Measurements from ENCODE around the gene PMM2. TPM values are rescaled to one million over a fixed set of nuclear protein-coding genes. Genes with fewer than 3 reads are reported as not detected.
"Not testable (repeated sequence)": the region's sequence is repeated elsewhere in the genome, so short reads cannot be mapped to it uniquely, and the experiment has no call there.

Gene PMM2
- total and polyA plus RNA-seq, 2 experiments from 2014 or later: 28.4 to 31.3 TPM

GRCh38 chr16:8785408-8785807, 12.2 kb upstream of the PMM2 start:
- Histone ChIP-seq H3K4me1 (ENCODE audit: insufficient read depth) (peaks cover 4% of the 10 kb centered on the region), H3K36me3 (replicated peaks; ENCODE audit: insufficient read depth, low read depth) (no peaks in the 10 kb centered on the region), H3K9me3 (ENCODE audit: low read depth) (no peaks in the 10 kb centered on the region), H3K27me3 (no peaks in the 10 kb centered on the region), H3K27ac (no peak overlapping the region), H3K9me2 (replicated peaks; ENCODE audit: insufficient read depth) (no peaks in the 10 kb centered on the region), H2AFZ (no peak overlapping the region), H3K4me2 (no peak overlapping the region), H4K20me1 (ENCODE audit: insufficient read depth, poor library complexity, severe bottlenecking) (no peaks in the 10 kb centered on the region), H3K79me2 (no peaks in the 10 kb centered on the region), H3K4me3 (no peak overlapping the region)
- DNase-seq (ENCODE audit: low spot score): no peak
- WGBS (ENCODE audit: low lambda C conversion rate, missing lambda C conversion rate): 88% methylated on average over 6 of the region's 6 CpGs
- TF ChIP-seq EZH2 (IDR thresholded peaks at IDR 0.05; ENCODE audit: borderline replicate concordance): no peak
- no peak for TF ChIP-seq CTCF (IDR thresholded peaks at IDR 0.05; ENCODE audit: poor library complexity)
- TF ChIP-seq EZH2phosphoT487 (IDR thresholded peaks at IDR 0.05; ENCODE audit: low read depth, severe bottlenecking, unreplicated experiment): no peak

- not testable (repeated sequence) for H3K4me1 ChIP-seq (ENCODE audit: insufficient read depth); H3K4me3 ChIP-seq; H3K4me2 ChIP-seq; DNase-seq (ENCODE audit: low spot score); H3K9me3 ChIP-seq (ENCODE audit: low read depth); H2AFZ ChIP-seq; H4K20me1 ChIP-seq (ENCODE audit: insufficient read depth, poor library complexity, severe bottlenecking); H3K9me2 ChIP-seq (replicated peaks; ENCODE audit: insufficient read depth); H3K79me2 ChIP-seq; H3K36me3 ChIP-seq (replicated peaks; ENCODE audit: insufficient read depth, low read depth); H3K27ac ChIP-seq; H3K27me3 ChIP-seq
- 93% methylated on average over 11 of the region's 11 CpGs for WGBS (ENCODE audit: low lambda C conversion rate, missing lambda C conversion rate)
Measured at GRCh38 chr16:8786316-8786715, 11.3 kb upstream of the PMM2 start.

DNA sequence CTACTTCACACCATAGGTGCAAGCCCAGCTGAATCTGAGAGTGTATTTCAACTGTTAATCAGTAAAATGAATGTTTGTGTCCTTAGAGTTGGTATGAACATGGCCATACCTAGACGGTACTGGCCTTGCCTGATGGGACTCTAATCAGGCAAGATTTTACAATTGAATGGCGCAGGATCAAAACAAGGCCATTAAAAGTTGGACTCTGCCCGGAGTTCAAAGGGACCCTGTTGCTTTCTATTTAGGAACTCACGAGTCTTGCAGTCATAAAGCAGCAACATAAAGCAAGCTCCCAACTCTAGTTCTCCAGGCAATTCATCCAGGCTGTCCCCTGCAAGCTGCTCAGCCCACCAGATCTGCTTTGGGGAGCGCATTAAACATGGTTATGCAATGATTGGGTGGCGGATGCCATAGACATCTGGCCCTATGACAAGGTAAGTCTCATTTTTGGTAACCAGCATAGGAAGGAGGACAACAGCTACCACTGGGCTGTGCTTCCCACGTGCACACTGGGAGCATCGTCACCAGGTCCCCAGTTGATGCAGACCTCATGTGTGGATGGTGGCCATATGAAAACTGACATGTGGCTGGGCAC, 9.0 kb upstream of the PMM2 start:
- H3K27ac ChIP-seq: peak overlapping the region; percentile 2
- no peak overlapping the region for H2AFZ ChIP-seq
- H3K4me1 ChIP-seq (ENCODE audit: insufficient read depth): peaks cover 4% of the 10 kb centered on the region
- no peaks in the 10 kb centered on the region for H4K20me1 ChIP-seq (ENCODE audit: insufficient read depth, poor library complexity, severe bottlenecking)
- H3K79me2 ChIP-seq: peaks cover 3% of the 10 kb centered on the region
- H3K36me3 ChIP-seq (replicated peaks; ENCODE audit: insufficient read depth, low read depth): no peaks in the 10 kb centered on the region
- H3K27me3 ChIP-seq: no peaks in the 10 kb centered on the region
- no peaks in the 10 kb centered on the region for H3K9me2 ChIP-seq (replicated peaks; ENCODE audit: insufficient read depth)
- TF ChIP-seq EZH2 (IDR thresholded peaks at IDR 0.05; ENCODE audit: borderline replicate concordance) (no peak), EZH2phosphoT487 (IDR thresholded peaks at IDR 0.05; ENCODE audit: low read depth, severe bottlenecking, unreplicated experiment) (no peak), CTCF (IDR thresholded peaks at IDR 0.05; ENCODE audit: poor library complexity) (no peak)
- WGBS (ENCODE audit: low lambda C conversion rate, missing lambda C conversion rate): 80% methylated on average over 8 of the region's 8 CpGs
- DNase-seq (ENCODE audit: low spot score): peak; percentile 62
- H3K4me2 ChIP-seq: no peak overlapping the region
- H3K9me3 ChIP-seq (ENCODE audit: low read depth): no peaks in the 10 kb centered on the region
- H3K4me3 ChIP-seq: no peak overlapping the region

GRCh38 chr16:8795091-8795490, 2.5 kb upstream of the PMM2 start:
- Histone ChIP-seq H3K9me3 (ENCODE audit: low read depth) (no peaks in the 10 kb centered on the region), H3K4me3 (no peak overlapping the region), H3K9me2 (replicated peaks; ENCODE audit: insufficient read depth) (no peaks in the 10 kb centered on the region), H3K27me3 (no peaks in the 10 kb centered on the region), H3K79me2 (peaks cover 46% of the 10 kb centered on the region), H3K36me3 (replicated peaks; ENCODE audit: insufficient read depth, low read depth) (no peaks in the 10 kb centered on the region), H4K20me1 (ENCODE audit: insufficient read depth, poor library complexity, severe bottlenecking) (no peaks in the 10 kb centered on the region), H2AFZ (no peak overlapping the region), H3K4me1 (ENCODE audit: insufficient read depth) (peaks cover 23% of the 10 kb centered on the region), H3K4me2 (no peak overlapping the region), H3K27ac (no peak overlapping the region)
- no peak for DNase-seq (ENCODE audit: low spot score)
- TF ChIP-seq CTCF (IDR thresholded peaks at IDR 0.05; ENCODE audit: poor library complexity) (no peak), EZH2phosphoT487 (IDR thresholded peaks at IDR 0.05; ENCODE audit: low read depth, severe bottlenecking, unreplicated experiment) (no peak), EZH2 (IDR thresholded peaks at IDR 0.05; ENCODE audit: borderline replicate concordance) (no peak)
- 94% methylated on average over 8 of the region's 8 CpGs for WGBS (ENCODE audit: low lambda C conversion rate, missing lambda C conversion rate)

All from hepatocyte (in vitro differentiated cells).